ENCODE results near the gene FRRS1.

The FRRS1 gene, protein sequence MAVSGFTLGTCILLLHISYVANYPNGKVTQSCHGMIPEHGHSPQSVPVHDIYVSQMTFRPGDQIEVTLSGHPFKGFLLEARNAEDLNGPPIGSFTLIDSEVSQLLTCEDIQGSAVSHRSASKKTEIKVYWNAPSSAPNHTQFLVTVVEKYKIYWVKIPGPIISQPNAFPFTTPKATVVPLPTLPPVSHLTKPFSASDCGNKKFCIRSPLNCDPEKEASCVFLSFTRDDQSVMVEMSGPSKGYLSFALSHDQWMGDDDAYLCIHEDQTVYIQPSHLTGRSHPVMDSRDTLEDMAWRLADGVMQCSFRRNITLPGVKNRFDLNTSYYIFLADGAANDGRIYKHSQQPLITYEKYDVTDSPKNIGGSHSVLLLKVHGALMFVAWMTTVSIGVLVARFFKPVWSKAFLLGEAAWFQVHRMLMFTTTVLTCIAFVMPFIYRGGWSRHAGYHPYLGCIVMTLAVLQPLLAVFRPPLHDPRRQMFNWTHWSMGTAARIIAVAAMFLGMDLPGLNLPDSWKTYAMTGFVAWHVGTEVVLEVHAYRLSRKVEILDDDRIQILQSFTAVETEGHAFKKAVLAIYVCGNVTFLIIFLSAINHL

DNA sequence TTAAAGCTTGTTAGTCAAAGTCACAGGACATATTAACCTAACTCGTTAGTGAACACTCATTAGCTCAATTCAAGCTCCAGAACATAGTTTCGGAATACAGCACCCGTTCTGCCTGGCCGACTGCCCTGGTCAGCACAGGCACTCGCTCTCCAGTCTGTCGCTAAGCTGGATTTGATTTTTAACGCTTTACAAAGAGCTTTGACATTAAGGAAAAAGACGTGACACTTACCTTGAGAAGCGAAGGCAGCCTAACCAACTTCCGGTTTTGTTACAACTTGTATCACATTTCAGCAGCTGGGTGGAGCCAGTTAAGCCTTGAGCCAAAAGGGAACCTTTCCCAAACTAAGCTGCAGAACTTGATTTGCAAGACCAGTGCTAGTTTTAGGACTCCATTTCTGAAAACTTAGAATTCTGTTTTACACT, at the start of gene FRRS1:
FRRS1 (minus strand) TSS at position 258 of the 423 bp plus-strand sequence. CDS start 17,867 bp downstream, outside the sequence.
- H3K9ac ChIP-seq (ENCODE audit: low read length) = peak within 1 kb of the TSS; percentile 84
- H3K9me3 ChIP-seq (ENCODE audit: insufficient read depth, low read length) = no peaks in the 10 kb centered on the region
- H3K4me2 ChIP-seq (ENCODE audit: low read length) = peak within 1 kb of the TSS; percentile 85
- H3K27ac ChIP-seq (ENCODE audit: low read length) = peak within 1 kb of the TSS; percentile 49
- H3K79me2 ChIP-seq (ENCODE audit: low read length) = no peaks in the 10 kb centered on the region
- peak within 1 kb of the TSS; percentile 92 for H3K4me3 ChIP-seq (ENCODE audit: low read length)
- peaks cover 3% of the 10 kb centered on the region; the same call in 1 of the 2 replicates for H3K27me3 ChIP-seq (ENCODE audit: low read depth, low read length)
- TF ChIP-seq, protein P1, sequence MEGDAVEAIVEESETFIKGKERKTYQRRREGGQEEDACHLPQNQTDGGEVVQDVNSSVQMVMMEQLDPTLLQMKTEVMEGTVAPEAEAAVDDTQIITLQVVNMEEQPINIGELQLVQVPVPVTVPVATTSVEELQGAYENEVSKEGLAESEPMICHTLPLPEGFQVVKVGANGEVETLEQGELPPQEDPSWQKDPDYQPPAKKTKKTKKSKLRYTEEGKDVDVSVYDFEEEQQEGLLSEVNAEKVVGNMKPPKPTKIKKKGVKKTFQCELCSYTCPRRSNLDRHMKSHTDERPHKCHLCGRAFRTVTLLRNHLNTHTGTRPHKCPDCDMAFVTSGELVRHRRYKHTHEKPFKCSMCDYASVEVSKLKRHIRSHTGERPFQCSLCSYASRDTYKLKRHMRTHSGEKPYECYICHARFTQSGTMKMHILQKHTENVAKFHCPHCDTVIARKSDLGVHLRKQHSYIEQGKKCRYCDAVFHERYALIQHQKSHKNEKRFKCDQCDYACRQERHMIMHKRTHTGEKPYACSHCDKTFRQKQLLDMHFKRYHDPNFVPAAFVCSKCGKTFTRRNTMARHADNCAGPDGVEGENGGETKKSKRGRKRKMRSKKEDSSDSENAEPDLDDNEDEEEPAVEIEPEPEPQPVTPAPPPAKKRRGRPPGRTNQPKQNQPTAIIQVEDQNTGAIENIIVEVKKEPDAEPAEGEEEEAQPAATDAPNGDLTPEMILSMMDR (IDR thresholded peaks at IDR 0.05; ENCODE audit: low read depth, low read length) = no peak
- no peak for TF ChIP-seq EZH2phosphoT487 (IDR thresholded peaks at IDR 0.05; ENCODE audit: low read depth)
- H4K20me1 ChIP-seq (ENCODE audit: insufficient read depth, low read length) = no peaks in the 10 kb centered on the region
- no peaks in the 10 kb centered on the region for H3K36me3 ChIP-seq (replicated peaks; ENCODE audit: low read depth, low read length)
- peak within 1 kb of the TSS; percentile 99 for H2AFZ ChIP-seq (ENCODE audit: low read depth, low read length)
- peaks cover 5% of the 10 kb centered on the region for H3K4me1 ChIP-seq (ENCODE audit: low read length)

DNA sequence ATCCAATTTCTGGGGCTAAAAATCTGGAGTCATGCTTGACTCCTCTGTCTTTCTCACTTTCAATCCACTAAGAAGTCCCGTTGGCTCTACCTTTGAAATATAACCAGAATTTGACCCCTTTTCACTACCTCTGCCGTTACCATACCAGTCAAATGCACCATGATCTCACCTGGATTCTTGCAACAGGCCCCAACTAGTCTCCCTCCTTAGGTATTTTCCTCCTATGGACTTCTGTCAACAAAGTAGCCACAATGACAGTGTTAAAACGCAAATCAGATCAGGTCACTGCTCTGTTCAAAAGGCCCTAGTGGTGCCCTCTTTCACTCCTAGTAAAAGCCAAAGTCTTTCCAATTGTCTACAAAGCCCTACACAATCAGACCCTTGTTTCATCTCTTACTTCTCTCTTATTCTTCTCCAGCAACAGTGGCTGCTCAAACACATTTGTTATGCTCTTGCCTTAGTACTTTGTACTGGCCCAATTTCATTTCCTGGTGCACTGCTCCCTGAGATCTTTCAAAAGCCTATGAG, 48.0 kb upstream of the FRRS1 start:
- no peaks in the 10 kb centered on the region for H3K9me3 ChIP-seq (ENCODE audit: insufficient read depth, low read length)
- H3K4me3 ChIP-seq (ENCODE audit: low read length) = no peak overlapping the region
- no peak overlapping the region for H3K4me2 ChIP-seq (ENCODE audit: low read length)
- H3K4me1 ChIP-seq (ENCODE audit: low read length) = no peaks in the 10 kb centered on the region
- no peak overlapping the region for H2AFZ ChIP-seq (ENCODE audit: low read depth, low read length)
- H3K27ac ChIP-seq (ENCODE audit: low read length) = no peak overlapping the region
- no peaks in the 10 kb centered on the region for H4K20me1 ChIP-seq (ENCODE audit: insufficient read depth, low read length)
- no peak overlapping the region for H3K9ac ChIP-seq (ENCODE audit: low read length)
- no peaks in the 10 kb centered on the region for H3K27me3 ChIP-seq (ENCODE audit: low read depth, low read length)
- TF ChIP-seq, protein P1 (IDR thresholded peaks at IDR 0.05; ENCODE audit: low read depth, low read length) = no peak
- no peak for TF ChIP-seq EZH2phosphoT487 (IDR thresholded peaks at IDR 0.05; ENCODE audit: low read depth)
- H3K36me3 ChIP-seq (replicated peaks; ENCODE audit: low read depth, low read length) = no peaks in the 10 kb centered on the region
- no peaks in the 10 kb centered on the region for H3K79me2 ChIP-seq (ENCODE audit: low read length)

DNA sequence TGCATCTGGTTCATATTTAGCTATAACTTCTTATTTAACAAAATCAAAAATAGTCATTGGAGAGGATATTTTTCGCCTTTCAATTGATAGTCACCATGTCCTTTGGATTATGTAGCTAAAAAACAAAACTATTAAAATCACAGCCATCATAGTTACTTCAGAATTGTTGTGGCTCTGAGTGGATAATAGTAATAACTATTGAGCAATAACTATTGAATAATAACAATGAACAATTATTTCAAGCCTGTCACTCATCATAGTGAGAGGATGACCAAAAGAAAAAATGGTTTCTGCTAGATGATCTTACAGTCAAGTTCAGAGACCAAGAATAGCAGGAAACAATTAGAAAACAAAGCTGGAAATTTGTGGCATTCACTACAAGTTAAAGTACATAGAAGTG, 45.3 kb upstream of the FRRS1 start:
- TF ChIP-seq, protein P1 (IDR thresholded peaks at IDR 0.05; ENCODE audit: low read depth, low read length) = no peak
- TF ChIP-seq EZH2phosphoT487 (IDR thresholded peaks at IDR 0.05; ENCODE audit: low read depth) = no peak
- H3K9me3 ChIP-seq (ENCODE audit: insufficient read depth, low read length) = no peaks in the 10 kb centered on the region
- no peaks in the 10 kb centered on the region for H4K20me1 ChIP-seq (ENCODE audit: insufficient read depth, low read length)
- H3K36me3 ChIP-seq (replicated peaks; ENCODE audit: low read depth, low read length) = no peaks in the 10 kb centered on the region
- no peak overlapping the region for H2AFZ ChIP-seq (ENCODE audit: low read depth, low read length)
- H3K27me3 ChIP-seq (ENCODE audit: low read depth, low read length) = peaks cover 6% of the 10 kb centered on the region
- peaks cover 7% of the 10 kb centered on the region for H3K4me1 ChIP-seq (ENCODE audit: low read length)
- no peak overlapping the region for H3K4me2 ChIP-seq (ENCODE audit: low read length)
- no peak overlapping the region for H3K9ac ChIP-seq (ENCODE audit: low read length)
- H3K79me2 ChIP-seq (ENCODE audit: low read length) = no peaks in the 10 kb centered on the region
- H3K4me3 ChIP-seq (ENCODE audit: low read length) = no peak overlapping the region
- no peak overlapping the region for H3K27ac ChIP-seq (ENCODE audit: low read length)

DNA sequence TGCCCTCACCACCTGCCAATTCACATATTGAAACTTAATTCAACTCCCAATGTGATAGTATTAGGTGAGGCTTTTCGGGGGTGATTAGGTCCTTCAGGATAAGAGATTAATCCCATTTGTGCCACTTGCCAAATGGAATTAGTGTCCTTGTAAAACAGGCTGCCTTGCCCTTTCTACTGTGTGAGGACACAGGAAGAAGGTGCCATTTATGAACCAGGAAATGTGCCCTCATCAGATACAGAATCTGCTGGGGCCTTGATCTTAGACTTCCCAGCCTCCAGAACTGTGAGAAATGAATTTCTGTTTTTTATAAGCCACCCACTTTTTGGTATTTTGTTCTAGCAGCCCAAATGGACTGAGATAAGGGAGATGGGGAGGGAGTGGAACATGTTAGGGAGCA, 44.6 kb upstream of the FRRS1 start:
- Histone ChIP-seq H3K4me3 (ENCODE audit: low read length) (no peak overlapping the region), H3K9ac (ENCODE audit: low read length) (no peak overlapping the region), H2AFZ (ENCODE audit: low read depth, low read length) (no peak overlapping the region), H3K27me3 (ENCODE audit: low read depth, low read length) (peaks cover 13% of the 10 kb centered on the region), H3K27ac (ENCODE audit: low read length) (no peak overlapping the region), H3K79me2 (ENCODE audit: low read length) (no peaks in the 10 kb centered on the region), H3K4me2 (ENCODE audit: low read length) (no peak overlapping the region), H3K36me3 (replicated peaks; ENCODE audit: low read depth, low read length) (no peaks in the 10 kb centered on the region), H3K4me1 (ENCODE audit: low read length) (peaks cover 7% of the 10 kb centered on the region), H3K9me3 (ENCODE audit: insufficient read depth, low read length) (no peaks in the 10 kb centered on the region), H4K20me1 (ENCODE audit: insufficient read depth, low read length) (no peaks in the 10 kb centered on the region)
- TF ChIP-seq, protein P1 (IDR thresholded peaks at IDR 0.05; ENCODE audit: low read depth, low read length) = no peak
- TF ChIP-seq EZH2phosphoT487 (IDR thresholded peaks at IDR 0.05; ENCODE audit: low read depth) = no peak

Data from OCI-LY3 (cell line).